Measurements from ENCODE around the gene S100PBP. TPM values are rescaled to one million over a fixed set of nuclear protein-coding genes. Genes with fewer than 3 reads are reported as not detected.

S100PBP gene
- total and polyA plus RNA-seq, 2 donors (not counting 3 experiments of a cell fraction or from before 2014, with no cell fraction given): 15.4 to 38.6 TPM

GRCh38 chr1:32811265-32811664, 6.2 kb upstream of the S100PBP start:
- dilution Hi-C loops (cut with MboI; ENCODE audit: extremely low pct_ligation_motif_present, low sequenced_read_pairs): no loop called here

More at GRCh38 chr1:32811265-32811664, 6.2 kb upstream of the S100PBP start:
- DNase-seq (ENCODE audit: low read depth, low spot score) (no peak), FAIRE-seq (no peak)
- H2AFZ ChIP-seq (ENCODE audit: low read depth, low read length): no peak overlapping the region
- no peaks in the 10 kb centered on the region for H3K9me1 ChIP-seq (replicated peaks; ENCODE audit: control insufficient read depth, extremely low read depth, insufficient read depth, low read length)
- TF ChIP-seq CTCF (IDR thresholded peaks at IDR 0.05; ENCODE audit: extremely low read depth in 1 of 2, insufficient read depth in 1 of 2, low read depth in 1 of 2, low read length in 2 of 2) (no peak), POLR2AphosphoS5 (IDR thresholded peaks at IDR 0.05; ENCODE audit: insufficient read depth, low read depth, low read length) (no peak), MYC (IDR thresholded peaks at IDR 0.05; ENCODE audit: low read depth, low read length) (no peak), JUN (IDR thresholded peaks at IDR 0.05; ENCODE audit: borderline replicate concordance, insufficient read depth, insufficient read length, low read depth) (no peak), EZH2 (IDR thresholded peaks at IDR 0.05; ENCODE audit: borderline replicate concordance, low read depth, low read length, severe bottlenecking) (no peak), POLR2A (IDR thresholded peaks at IDR 0.05; ENCODE audit: low read depth, low read length) (no peak), FOS (IDR thresholded peaks at IDR 0.05; ENCODE audit: borderline replicate concordance, insufficient read depth, low read length) (no peak), GATA2 (IDR thresholded peaks at IDR 0.05; ENCODE audit: insufficient read depth, insufficient read length, low read depth, low read length) (no peak)
- TF ChIP-seq, protein P1, sequence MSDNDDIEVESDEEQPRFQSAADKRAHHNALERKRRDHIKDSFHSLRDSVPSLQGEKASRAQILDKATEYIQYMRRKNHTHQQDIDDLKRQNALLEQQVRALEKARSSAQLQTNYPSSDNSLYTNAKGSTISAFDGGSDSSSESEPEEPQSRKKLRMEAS (IDR thresholded peaks at IDR 0.05; ENCODE audit: insufficient read depth, insufficient read length): no peak
- peaks cover 18% of the 10 kb centered on the region for H3K4me1 ChIP-seq (ENCODE audit: control insufficient read depth, extremely low read depth, insufficient read depth, low read length)
- ChIA-PET POLR2A (no interaction called here), CTCF (no interaction called here)
- peaks cover 75% of the 10 kb centered on the region for H3K79me2 ChIP-seq (ENCODE audit: control insufficient read depth, insufficient read depth, low read length)
- H3K4me2 ChIP-seq (ENCODE audit: insufficient read depth, low read length): no peak overlapping the region
- no peaks in the 10 kb centered on the region for H3K27me3 ChIP-seq (ENCODE audit: control insufficient read depth in 2 of 2, insufficient read depth in 2 of 2, low read length in 2 of 2)
- peaks cover 3% of the 10 kb centered on the region for H4K20me1 ChIP-seq (replicated peaks; ENCODE audit: control insufficient read depth, extremely low read depth, insufficient read depth, low read length)
- no peaks in the 10 kb centered on the region for H3K9me3 ChIP-seq (replicated peaks; ENCODE audit: control insufficient read depth, insufficient read depth, low read length)
- peaks cover 7 to 8% of the 10 kb centered on the region in 2 experiments for H3K36me3 ChIP-seq (ENCODE audit: control insufficient read depth in 2 of 2, extremely low read depth in 1 of 2, insufficient read depth in 2 of 2, low read length in 2 of 2)
- no peak overlapping the region for H3K27ac ChIP-seq (ENCODE audit: insufficient read depth, low read depth, low read length)
- H3K4me3 ChIP-seq (replicated peaks in 1 of 3; ENCODE audit: insufficient read depth in 1 of 3, low read depth in 1 of 3, low read length in 3 of 3): no peak overlapping the region
- H3K9ac ChIP-seq (replicated peaks; ENCODE audit: extremely low read depth, insufficient read depth, low read length): no peak overlapping the region
- intact Hi-C loops (cut with micrococcal nuclease): no loop called here
- BruUV-seq (replicated peaks): no TSS peak
